ENCODE measurements around the gene MAP2K5.

GRCh38 chr15:67632261-67632660 is 89.8 kb downstream of the MAP2K5 start:
- no peak for TF ChIP-seq ZNF488 (tag by site-specific recombination; IDR thresholded peaks at IDR 0.05)
- TF ChIP-seq CTCF (tag by site-specific recombination; IDR thresholded peaks at IDR 0.05), result no peak
- TF ChIP-seq ZNF18 (tag by site-specific recombination; IDR thresholded peaks at IDR 0.05), result no peak
- TF ChIP-seq ZNF37A (tag by site-specific recombination; IDR thresholded peaks at IDR 0.05), result no peak
- TF ChIP-seq ZNF785 (tag by site-specific recombination; IDR thresholded peaks at IDR 0.05), result no peak
- no peak for TF ChIP-seq REST (tag by site-specific recombination; IDR thresholded peaks at IDR 0.05)
- TF ChIP-seq ZFP37 (tag by site-specific recombination; IDR thresholded peaks at IDR 0.05), result no peak
- no peak for TF ChIP-seq ZNF311 (tag by site-specific recombination; IDR thresholded peaks at IDR 0.05; ENCODE audit: borderline replicate concordance)
- TF ChIP-seq ZNF24 (tag by site-specific recombination; IDR thresholded peaks at IDR 0.05), result no peak
- no peak for TF ChIP-seq HOXA7 (CRISPR knock-in tag; IDR thresholded peaks at IDR 0.05; ENCODE audit: borderline replicate concordance)
- no peak for TF ChIP-seq ZNF626 (tag by site-specific recombination; IDR thresholded peaks at IDR 0.05)
